ENCODE results near the gene WIPI1.
A peak's percentile ranks its signal among the peaks of the same experiment; 100 is the strongest.
"Not testable (repeated sequence)": the region's sequence is repeated elsewhere in the genome, so short reads cannot be mapped to it uniquely, and the experiment has no call there.

The WIPI1 gene

DNA sequence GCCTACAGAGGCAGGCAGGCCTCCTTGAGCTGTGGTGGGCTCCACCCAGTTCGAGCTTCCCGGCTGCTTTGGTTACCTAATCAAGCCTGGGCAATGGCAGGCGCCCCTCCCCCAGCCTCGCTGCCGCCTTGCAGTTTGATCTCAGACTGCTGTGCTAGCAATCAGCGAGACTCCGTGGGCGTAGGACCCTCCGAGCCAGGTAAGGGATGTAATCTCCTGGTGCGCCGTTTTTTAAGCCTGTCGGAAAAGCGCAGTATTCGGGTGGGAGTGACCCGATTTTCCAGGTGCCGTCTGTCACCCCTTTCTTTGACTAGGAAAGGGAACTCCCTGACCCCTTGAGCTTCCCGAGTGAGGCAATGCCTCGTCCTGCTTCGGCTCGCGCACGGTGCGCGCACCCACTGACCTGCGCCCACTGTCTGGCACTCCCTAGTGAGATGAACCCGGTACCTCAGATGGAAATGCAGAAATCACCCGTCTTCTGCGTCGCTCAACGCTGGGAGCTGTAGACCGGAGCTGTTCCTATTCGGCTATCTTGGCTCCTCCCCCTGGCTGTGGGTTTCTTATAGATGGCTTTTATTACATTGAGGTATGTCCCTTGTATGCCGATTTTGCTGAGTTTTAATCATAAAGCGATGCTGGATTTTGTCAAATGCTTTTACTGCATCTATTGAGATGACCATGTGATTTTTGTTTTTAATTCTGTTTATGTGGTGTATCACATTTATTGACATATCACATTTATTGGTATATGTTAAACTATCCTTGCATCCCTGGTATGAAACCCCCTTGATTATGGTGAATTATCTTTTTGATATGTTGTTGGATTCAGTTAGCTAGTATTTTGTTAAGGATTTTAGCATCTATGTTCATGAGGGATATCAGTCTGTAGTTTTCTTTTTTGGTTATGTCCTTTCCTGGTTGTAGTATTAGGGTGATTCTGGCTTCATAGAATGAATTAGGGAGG is 43.4 kb downstream of the WIPI1 start:
- peak; percentile 63 to 64 for DNase-seq

DNA sequence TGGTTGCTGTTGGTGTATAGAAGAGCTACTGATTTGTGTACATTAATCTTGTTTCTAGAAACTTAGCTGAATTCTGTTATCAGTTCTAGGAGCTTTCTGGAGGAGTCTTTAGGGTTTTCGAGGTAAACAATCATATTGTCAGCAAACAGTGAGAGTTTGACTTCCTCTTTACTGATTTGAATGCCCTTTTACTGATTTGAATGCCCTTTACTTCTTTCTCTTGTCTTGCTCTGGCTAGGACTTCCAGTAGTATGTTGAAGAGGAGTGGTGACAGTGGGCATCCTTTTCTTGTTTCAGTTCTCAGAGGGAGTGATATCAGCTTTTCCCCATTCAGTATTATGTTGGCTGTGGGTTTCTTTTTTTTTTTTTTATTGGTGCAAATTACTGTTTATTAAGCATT is 49.6 kb downstream of the WIPI1 start:
- DNase-seq: not testable (repeated sequence)

DNA sequence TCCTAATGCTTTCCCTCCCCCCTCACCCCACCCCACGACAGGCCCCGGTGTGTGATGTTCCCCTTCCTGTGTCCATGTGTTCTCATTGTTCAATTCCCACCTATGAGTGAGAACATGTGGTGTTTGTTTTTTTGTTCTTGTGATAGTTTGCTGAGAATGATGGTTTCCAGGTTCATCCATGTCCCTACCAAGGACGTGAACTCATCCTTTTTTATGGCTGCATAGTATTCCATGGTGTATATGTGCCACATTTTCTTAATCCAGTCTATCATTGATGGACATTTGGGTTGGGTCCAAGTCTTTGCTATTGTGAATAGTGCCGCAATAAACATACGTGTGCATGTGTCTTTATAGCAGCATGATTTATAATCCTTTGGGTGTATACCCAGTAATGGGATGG is 53.5 kb downstream of the WIPI1 start:
- DNase-seq: not testable (repeated sequence)

DNA sequence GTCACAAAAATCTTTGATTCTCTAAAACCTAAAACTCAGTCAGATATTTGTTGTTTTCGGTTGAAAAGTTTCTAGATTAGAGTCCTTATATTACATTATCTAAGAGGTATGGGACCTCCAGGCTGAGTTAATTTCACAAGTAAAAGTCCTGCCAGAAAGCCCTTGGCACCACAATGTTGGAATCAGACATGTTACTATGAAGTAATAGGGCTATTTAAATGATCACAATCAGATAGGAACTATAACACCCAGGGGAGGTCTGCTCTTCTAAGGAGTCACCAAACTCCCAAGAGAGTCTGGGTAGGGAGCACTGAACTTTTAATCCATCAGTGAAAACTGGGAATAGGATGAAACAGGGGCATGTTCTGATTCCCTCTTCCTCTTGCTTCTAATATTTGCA is 54.2 kb downstream of the WIPI1 start:
- no peak for DNase-seq

DNA sequence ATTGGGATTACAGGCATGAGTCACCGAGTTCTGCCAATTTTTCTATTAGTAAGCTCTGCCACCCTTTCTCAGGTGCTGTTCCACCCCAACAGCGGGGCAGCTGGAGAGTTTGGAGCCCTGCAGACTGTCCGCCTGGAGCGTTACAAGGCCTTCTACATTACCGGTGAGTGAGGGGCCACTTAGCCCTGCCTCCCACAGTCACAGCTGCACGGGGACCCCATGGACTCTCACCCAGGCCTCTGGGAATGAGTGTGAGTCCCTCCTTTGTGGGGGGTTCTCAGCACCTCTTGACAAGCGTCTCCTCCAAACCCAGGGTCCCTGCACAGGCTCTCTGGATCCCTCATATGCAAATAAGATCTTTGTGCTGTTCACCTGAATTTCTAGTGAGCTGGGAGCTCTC is 56.0 kb downstream of the WIPI1 start:
- no peak for DNase-seq

DNA sequence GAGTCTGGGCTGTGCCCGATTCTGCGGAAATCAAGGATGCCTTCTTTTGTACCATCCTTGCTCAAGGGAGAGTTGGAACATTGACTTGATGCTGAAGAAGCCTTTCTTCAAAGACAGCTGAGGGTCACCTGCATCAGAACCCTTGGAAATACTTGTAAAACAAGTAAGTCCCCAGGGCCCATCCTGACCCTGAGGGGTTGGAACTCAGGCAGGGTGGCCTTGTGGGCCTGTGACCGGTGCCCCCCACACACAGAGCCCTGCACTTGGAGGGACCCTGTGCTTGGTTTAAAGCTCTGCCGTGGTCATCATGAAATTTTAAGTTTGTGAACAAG is 56.9 kb downstream of the WIPI1 start:
- DNase-seq: no peak

DNA sequence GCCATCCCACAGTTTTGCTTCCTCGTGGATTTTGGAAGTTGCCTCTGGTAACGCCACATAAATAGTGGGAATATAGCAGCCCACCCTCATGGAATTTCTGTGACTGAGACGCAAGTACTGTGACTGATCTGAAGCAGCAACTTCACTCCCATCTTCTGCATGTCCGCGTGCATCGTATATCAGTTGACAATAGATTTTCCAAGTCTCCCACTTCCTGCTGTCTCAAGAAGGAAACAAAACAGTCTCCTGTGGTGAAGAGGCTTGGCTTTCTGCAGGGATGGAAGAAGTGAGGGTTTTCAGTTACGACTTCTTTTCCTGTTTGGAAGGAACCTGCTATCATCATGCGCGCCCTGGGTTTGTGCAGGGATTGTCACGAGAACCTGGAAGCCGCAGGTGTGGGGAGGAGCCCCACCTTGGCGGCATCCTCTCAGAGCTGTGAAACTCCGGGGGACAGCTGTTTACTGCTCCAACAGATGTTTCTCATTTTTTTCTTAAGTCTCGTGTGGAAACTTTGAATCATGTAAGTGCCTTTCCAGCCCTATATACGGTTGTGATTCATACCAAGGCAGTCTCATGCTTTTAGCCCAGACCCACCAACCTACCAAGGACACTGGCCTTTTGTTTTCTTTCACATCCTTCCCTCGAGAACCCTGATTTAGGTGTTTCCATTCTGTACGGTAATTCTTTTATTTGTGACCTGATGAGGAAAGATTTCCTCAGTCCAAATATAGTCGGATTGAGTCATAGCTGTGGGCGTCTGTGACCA is 57.5 kb downstream of the WIPI1 start:
- DNase-seq: peak; percentile 50 to 59

DNA sequence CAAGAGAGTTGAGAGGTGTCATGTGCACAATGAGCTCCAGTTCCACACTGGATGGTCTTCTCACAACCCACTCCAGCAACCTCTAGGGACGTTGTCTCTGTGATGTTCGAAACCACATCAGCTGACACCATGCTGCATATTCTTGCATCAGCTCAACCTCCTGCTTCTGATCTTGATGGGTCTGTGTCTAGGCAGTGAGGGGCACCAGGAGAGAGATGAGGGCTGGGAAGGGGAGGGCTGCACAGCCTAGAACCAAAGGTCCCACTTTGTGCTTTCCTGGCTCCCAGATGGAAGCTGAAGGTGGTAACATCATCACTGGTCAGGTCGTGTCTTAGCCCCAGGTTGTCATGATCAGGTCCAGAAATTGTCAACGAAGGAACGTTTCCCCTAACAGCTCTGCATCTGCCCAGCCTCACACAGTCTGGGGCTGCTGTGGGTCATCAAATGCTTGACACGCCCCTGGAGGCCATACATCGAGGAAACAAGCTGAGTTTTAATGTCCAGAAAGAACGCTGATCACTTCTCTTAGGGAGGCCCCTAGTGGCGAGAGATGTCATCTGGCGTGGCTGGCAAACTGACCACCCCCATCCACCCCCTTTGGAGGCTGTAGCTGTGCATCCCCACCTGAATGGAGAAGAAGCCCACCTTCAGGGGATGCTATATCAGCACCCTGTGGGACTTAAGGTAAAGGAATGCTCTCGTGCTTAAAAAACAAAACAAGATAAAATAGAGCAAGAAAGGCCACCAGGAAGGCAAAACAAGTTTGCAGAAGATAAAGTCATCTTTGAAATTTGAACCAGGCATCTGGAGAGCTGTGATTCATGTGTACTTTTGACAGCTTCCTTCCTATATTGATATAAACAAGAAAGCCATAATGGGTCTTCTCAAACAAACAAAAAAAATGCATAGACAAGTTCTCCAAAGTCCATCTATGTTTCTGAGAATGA is 58.3 kb downstream of the WIPI1 start:
- peak in 1 of 2 donors; percentile 15 for DNase-seq

DNA sequence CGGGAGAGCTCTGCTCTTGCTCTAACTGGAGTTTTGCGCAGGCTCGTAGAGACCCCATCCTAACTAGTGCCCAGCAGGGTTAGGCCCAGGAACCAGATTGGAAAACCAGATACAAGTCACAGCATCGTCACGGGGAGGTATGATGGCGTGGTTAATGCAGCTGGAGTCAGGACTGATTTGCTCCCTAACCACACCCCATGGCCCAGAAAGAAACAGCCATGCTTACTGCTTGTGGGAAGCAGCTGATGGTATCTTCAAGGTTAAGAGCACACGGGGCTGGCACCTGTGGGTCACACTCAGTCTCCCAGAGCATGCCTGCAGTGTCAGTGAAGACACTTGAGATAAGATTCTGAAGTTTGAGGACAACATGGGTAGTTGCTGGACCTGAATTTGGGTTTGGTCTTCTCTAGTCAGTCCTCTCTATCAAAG is 60.2 kb downstream of the WIPI1 start:
- DNase-seq: no peak

DNA sequence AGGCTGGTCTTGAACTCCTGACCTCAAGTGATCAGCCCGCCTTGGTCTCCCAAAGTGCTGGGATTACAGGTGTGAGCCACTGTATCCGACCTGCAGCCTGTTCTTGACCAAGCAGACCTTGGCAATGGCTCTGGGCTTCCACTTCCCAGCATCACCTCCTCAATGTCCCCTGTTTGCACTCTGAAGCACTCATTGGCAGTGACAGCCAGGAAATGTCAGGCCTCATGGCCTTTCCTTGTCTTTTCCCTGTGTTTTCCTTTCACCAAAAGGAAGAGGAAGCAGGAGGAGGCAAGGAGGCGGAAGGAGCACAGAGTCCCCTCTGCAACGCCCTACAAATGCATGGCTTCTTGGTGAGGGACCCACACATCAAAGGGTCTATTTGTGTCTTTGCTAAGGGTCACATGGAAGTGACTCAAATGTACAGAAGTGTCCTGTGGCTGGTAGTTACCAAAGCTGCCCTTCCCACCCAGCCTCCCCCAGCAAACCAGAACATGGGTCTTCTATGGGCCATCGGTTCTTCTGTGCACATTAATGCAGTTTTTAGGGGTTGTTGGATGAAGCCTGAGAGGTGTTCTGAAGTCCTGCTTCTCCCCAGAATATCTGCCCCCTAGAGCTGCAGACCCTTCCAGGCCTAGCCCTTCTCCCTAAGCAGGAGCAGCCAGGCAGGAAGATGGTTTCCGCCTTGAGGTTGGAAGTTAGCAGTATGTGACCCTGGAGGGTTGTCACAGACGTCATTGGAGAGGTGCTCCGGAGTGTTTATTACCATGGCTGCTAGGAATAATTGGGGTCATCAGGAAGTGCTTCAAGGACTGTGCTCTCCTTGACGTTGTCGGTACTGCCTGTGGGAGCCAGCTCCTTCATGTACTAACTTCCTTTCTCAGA is 60.8 kb downstream of the WIPI1 start:
- DNase-seq: no peak

DNA sequence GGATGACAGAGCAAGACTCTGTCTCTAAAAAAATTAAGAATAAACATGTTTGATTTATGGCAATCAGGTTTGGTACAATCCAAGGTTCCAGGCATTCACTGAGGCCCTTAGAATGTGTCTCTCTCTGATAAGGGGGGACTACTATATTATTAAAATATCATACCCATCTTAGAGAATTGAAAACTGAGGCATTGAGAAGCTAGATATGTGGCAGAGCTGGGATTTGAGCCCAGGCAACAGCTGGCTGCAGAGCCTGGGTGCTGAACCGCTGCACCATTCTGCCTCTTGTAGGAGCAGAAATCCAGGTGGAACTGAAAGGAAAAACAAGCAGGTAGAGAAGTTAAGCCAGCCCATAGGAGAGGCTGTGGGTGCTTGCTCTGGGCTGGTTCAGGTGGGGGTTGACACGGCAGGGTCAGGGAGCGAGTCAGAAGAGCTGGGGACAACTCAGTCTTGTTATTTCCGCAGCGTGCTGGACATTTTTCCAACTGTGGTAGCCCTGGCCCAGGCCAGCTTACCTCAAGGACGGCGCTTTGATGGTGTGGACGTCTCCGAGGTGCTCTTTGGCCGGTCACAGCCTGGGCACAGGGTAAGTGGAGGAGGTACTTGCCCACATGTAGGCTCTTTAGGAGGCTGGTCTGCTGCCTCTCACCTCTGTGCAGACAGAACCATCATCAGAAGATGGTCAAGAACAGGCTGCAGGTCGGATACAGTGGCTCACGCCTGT is 62.5 kb downstream of the WIPI1 start:
- DNase-seq: no peak

DNA sequence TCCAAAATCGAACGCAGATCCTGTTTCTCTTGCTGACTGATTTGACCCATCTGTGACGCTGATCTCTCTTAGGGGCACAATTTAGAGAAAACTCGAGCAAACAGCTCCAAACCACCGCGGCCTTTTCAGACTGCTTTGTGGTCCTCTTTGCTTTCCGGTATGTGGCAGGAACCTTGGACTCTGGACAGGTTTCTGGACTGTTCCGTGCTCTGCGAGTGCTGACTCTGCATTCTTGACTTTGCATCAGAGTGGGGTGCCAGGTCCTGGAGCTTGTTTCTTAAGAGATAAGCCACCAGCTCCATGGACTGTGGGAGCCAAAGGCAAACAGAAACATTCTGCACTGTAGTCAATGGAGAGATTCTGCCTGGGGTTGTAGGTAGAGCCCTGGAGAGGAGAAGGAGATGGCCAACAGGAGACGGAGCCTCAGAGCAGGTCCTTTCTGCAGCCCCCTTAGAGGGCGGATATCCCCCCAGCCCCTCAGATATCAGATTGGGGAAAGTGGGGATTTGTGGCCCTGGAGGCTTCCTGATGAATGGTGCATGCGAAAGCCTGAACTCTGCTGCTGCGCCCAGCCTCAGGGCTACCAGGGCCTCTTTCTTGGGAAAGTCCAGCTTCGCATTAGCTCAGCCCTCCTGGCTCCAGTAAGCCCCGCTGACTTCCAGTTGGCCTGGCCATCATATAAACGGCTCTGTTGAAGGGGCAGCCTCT is 65.6 kb downstream of the WIPI1 start:
- no peak for DNase-seq

DNA sequence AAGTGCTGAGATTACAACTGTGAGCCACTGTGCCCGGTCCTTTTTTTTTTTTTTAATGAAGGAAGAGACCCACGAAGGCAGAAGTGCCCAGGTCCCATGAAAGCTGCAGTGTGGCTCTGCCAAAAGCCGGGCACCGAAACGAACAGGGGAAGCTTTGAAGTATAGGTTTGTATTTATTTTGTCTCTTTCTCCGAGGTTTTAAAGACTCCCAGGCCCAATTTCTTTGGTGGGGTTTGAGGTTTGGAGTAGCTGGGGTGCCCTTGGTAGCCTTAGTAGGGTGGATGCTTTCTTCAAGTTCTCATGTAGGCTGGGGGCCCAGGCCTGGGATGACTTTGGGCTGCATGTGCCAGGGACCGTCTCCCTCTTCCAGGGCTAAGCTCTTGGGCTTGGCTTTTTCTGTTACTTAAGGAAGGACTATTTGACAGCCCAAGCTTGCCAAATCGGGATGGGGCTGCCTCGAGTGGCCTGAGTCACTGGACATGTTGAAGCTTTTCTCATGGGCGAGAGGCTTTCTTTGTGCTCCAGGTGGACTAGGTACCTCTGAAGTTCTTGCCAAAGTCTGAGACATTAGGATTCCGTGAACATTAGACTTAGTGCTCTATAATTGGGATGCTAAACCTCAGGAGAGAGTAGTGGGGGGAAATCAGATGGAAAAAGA is 66.3 kb downstream of the WIPI1 start:
- DNase-seq: no peak

DNA sequence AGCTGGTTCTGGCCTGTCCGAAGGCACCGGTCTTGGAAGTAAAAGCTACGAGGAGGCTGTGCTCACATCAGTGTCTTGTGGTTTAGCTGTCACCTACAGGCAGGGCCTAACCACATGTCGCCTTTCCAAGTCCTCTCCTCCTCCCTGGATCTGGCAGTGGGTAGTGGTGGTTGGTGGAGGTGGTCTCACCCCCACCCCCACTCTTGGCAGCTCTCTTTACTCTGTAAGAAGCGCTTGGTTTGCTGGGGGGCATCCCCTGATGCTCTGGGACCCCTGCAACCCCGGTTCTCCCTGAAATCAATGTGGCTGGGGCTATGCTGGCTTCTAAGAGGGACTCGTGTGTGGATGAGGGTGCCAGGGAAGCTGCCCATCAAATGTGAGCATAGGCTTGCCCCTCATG is 68.3 kb downstream of the WIPI1 start:
- no peak for DNase-seq

DNA sequence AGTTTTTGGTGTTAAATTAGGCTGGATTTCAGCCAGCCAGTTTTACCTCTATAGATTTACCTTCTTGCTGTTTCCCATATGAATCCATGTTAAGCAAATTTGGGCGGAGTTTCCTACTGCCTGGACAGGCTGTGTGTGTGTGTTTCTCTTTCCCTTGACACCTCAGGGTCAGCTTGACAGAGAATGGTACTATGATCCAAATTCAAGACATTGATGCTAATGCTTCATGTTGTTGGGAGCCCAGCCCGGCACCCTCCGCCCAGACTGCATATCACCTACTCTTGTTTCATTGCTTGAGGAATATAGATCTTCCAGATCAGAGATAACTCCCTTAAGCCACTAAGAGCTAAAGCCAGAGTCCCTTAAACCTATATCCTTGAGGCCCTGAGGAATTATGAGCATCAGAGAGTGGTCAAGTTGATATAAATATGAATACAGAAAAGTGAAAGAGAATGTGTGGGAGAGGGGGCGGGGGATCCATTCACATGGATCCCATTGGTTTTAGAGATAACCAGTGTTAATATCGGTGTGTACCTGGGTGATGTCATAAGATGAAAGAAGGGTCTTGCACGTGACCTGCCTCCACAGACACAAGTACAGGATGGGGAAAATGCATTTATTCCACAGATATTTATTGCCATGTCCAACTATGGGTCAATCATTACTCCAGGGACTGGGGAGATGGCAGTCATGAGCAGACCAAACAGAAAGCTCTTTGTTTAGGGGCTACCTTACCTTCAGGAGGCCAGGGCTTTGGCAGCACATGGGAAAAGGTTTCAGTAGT is 69.7 kb downstream of the WIPI1 start:
- no peak for DNase-seq

DNA sequence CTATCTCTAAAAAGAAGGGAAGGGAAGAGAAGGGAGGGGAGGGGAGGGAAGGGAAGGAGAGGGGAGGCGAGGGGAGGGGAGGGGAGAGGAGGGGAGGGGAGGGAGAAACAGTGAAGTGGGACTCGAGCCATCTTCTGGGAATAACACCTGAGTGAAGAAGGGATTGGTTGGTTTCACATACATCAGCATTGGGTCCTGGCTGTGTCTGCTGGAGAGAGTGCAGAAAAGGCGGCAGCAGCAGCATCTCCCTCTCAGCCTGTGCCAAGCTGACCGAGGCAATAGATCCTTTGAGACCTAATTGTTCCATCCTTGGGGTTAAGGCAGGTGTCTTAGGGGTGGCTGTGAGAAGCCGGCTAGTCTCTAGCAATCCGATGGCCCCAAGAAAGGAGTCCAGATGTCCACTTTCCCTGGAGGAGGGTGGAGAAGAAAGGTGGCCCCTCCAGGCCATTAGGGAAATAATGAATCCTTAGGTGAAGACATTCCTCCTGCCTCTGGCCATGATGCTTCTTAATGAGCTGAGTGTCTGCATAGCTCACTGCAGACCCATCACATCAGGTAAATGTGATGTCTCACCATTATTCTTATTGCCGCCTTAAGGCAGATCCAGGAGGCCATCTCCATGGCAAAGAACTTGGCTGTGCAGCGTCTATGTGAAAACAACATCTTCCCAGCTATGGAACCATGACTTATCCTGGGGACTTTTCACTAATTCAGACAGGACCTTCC is 71.6 kb downstream of the WIPI1 start:
- no peak for DNase-seq

DNA sequence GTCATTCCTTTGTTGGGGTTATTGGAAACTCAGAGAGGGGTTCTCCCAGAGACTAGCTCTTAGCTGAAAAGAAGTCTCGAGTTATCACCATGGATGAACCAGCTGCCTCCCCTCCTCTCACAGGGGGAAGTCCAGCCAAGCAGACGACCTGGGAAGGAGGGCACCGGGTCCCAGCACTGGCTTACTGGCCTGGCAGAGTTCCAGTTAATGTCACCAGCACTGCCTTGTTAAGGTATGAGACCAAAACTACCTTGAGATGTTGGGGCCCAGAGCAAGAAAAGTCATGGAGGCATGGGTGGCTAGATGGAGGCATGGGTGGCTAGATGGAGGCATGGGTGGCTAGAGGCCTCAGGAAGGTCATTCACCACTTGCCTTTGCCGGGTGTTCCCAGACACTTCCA is 72.4 kb downstream of the WIPI1 start:
- no peak for DNase-seq

DNA sequence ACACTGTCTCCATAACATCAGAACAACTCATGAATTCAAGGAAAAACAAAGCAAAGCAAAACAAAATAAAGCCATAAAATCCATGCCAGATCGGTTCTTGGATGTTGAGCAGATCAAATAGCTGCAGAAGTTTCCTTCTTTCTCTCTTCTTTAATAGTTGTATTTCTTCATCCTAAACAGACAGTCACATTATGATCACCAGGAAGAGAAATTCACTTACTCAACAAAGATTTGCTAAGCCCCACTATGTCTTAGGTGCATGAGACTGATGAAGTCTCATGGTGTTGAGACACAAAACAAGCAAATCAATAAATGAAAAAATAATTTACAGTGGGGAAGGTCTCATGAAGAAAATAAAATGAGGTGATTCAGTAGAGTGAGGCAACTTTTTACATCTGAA is 72.8 kb downstream of the WIPI1 start:
- DNase-seq: no peak
